Measurements from ENCODE around the gene PALLD. TPM values are rescaled to one million over a fixed set of nuclear protein-coding genes. Genes with fewer than 3 reads are reported as not detected.

Gene PALLD
- polyA plus RNA-seq, 4 donors, result 179 to 246 (median 227) TPM

DNA sequence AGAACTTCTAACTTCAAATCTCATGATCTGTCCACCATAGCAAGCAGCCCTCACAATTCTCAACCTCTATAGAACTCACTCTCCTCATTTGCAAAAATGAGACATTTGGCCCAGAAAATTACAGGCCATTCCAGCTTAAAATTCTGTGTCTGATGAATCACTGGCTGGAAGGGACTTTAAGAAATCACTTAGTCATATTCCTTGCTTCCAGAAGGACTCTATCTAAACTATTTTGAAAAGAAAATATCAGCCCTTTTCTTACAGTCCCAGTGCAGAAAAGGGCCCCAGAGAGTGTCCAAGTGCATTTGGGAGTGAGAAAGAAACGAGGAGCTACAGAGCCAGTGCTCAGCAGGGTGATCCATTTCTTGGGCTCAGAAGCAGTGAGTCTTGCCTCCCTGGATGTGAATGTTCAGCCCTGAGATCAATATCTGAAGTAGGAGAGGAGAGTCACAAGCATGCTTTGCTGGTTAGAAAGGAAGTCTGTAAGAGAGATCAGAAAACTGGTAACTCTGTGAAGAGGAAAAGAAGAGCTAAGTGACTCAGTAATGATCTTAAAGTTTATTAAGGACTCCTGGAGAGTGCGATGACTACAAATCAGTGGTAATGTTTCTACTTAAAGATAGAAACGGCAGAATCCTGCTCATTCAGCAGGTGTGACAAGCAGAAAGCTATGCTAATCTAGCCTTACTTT is 139.8 kb downstream of the PALLD start:
- DNase-seq (ENCODE audit: low read depth in 4 of 4, low spot score in 3 of 4), result no peak

DNA sequence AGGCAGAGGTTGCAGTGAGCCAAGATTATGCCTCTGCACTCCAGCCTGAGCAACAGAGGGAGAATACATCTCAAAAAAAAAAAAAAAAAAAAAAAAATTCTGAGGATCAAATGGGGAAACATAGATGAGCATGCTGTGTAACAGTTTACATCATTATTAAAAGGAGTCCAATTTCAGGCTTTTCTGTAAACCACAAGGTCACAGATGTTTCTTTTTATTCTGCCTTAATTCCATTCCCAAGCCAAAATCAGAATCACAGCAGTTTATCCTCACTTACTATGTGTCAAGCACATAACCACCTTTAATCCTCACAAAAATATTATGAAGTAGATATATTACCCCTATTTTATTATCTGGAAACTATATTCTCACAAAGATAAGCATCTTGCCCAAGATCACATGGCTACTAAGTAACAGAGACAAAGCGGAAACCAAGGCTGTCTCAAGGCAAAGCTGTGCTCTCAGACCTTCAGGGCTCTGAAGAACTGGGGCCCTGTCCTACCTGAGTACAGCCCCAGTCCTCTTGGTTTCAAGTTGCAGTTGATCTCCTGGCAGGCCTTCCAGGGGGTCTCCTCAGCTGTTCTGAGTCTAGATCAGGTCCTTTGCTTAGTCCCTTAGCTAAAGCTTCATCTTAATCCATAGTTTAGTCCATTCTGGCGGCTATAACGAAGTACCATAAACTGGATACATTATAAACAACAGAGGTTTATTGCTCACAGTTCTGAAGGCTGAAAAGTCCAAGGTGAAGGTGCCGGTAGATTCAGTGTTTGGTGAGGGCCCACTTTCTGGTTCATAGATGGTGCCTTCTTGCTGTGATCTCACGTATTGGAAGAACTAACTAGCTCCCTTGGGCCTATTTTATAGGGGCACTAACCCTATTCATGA is 141.3 kb downstream of the PALLD start:
- no peak for DNase-seq (ENCODE audit: low read depth in 4 of 4, low spot score in 3 of 4)

DNA sequence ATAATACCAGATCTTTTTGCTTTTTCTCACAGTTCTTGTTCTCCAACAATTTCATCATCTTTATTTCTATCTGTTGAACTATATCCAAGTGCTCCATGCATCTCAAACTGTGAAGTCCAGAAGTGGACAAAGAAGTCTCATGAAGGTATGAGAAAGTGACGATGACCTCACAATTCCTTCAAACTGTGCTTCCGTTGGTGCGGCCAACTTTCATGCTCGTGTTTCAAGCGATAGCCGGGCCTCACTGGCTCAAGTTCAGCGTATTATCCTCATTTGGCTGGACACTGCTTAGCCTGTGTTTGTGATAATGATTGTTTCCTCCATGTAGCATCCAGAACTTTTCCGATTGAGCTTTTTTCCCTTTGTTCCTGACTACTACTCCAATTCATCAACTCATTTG is 143.1 kb downstream of the PALLD start:
- no peak for DNase-seq (ENCODE audit: low read depth in 4 of 4, low spot score in 3 of 4)

DNA sequence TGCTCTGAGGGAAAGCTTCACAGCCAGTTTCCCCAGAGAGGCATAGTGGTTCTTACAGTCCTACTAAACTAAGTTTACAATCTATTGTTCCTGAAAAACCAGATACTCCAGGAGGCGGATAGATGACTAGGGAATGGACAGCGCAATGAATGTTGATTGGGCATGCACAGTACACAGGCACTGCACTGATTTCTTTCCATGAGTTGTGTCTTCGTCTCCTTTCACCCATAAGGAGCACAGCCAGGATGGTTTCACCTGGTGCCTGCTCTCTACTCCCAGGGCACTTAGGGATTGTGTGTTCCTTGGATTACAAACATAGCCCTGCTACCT is 144.9 kb downstream of the PALLD start:
- DNase-seq (ENCODE audit: low read depth in 4 of 4, low spot score in 3 of 4), result no peak

DNA sequence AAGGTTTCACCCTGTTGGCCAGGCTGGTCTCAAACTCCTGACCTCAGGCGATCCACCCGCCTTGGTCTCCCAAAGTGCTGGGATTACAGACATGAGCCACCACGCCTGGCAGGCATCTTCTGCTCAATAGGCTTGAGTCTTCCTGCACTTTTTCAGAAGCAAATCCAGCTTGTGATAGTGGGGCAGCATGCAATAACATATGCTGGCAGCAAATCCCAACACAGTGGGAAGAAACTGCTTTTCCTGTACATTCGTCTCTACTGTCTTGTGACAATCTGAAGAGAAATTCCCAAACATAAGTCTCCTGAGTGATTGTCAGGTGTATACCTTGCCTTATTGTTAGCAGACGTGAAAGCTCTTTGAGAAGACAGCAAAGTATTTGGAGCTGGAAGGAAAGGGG is 145.7 kb downstream of the PALLD start:
- DNase-seq (ENCODE audit: low read depth in 4 of 4, low spot score in 3 of 4), result no peak

DNA sequence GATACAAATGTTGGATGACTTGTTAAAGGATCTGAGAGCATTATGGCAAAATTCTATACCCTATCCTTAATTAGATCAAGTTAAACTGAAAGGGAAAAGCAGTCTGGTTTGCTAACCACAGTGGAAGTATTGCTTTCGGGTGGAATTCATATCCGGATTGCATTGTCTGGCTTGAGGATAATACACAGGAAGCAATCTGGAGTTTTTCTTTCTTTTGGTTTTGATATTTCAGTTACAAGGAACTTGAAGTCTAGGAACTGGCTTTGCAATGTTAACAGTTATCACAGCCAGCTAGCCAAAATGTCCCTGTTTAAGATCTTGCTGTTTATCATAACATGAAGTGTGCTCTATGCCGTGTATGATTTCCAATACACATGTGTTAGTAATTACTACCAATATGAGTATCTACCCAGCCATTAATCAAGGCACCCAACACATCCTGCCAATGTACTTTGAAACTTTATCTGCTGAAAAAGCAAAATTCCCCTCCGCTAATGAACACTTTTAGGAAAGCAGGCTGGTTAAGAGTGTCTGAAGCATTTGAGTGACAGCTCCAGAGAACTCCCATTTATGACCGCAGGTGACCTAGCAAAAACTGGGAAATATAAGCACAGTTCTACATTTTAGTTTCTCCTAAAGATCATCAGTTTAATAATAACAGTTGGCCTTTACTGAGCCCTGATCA is 146.4 kb downstream of the PALLD start:
- no peak for DNase-seq (ENCODE audit: low read depth in 4 of 4, low spot score in 3 of 4)

DNA sequence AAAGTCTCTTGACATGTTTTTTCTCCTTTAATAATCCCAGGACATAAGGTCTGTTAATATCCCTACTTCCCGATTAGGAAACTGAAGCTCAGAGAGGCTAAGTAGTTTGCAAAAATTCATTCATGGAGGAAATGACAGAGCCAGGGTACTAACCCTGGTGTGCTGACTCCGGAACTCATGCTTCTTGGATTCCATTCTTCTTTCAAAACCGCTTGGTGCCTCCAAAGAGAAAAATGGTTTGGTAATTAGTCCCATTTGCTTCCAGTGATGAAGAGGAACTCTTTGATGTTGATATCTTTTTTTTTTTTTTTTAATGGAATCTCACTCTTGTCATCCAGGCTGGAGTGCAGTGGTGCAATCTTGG is 146.9 kb downstream of the PALLD start:
- DNase-seq (ENCODE audit: low read depth in 4 of 4, low spot score in 3 of 4), result no peak

DNA sequence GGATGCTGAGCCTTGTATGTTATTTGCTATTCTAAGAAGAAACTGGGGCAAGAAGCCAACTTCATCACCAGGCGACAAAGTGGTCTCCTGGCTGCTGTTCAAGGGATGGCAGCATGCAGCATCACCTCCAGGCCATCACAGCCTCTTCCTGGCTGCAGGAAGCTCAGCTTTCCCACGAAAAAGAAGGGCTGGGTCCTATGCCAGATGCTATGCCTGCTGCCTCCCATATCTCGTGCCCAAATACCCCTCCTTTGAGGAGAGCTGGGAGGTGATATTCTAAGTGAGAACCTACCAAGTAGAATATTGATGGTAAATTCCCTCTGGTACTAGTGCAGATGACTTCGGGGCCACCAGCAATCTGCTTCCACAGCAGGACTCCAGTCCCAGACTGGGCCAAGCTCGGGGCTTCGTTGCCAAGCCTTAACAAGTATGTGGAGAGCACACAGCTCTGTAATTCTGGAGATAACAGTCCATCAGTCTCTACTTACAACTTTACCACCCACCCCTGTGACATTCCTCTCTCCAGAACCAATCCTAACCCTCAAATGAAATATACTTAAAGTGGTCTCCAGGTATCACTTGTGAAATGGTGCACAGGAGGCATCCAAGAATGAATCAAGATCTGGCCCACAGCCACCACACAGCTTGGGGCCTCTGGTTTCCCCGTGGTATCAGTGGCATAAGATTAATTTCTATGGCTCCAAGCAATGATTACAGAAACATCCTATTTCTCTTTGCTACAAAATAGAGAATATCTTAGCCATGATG is 149.3 kb downstream of the PALLD start:
- no peak for DNase-seq (ENCODE audit: low read depth in 4 of 4, low spot score in 3 of 4)

DNA sequence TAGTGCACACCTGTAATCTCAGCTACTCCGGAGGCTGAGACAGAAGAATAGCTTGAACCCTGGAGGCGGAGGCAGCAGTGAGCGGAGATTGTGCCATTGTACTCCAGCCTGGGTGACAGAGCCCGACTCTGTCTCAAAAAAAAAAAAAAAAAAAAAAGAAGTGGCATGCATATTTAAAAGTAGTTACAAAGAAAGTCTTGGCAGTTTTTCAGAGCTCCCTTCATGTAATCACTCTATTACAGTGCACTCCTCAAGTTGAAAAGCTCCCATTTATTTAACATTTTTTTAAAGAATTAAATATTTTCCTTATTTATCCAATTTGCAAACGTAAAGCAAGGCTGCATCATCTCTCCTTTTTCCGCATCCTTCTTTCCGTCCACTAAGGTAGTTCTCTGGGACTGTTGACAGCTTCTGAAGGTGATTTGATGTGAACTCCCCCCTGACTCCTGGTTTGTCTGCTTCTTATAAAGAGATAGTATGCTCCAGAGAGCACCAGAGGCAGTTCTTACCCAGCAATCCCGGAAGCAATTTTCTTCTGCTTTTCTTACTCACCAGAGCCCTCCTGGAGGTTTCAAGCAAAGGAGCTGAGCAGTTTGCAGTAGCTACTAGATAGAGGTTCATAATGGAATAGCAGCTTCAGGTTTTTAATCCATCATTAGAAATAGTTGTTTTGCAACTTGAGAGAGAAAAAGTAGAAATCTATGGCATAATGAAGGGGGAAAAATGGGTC is 151.0 kb downstream of the PALLD start:
- DNase-seq (ENCODE audit: low read depth in 4 of 4, low spot score in 3 of 4), result no peak

DNA sequence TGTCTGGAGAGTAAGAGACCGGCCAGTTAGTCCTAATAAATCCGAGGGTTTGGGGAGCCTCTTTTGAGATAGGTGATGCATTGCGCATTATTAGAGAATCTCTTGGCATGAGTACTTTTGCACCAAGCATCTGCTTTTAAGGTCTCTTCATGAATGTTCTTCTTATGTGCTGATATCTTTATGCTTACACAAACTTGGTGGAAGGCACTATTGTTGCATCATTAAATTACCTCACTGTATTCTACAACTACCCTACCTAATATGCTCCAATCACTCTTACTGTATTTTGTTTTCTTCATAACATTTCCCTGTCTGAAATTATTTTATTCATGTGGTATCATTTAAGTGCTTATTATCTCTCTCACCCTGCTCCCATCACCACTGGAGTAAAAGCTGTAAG is 151.6 kb downstream of the PALLD start:
- no peak for DNase-seq (ENCODE audit: low read depth in 4 of 4, low spot score in 3 of 4)

DNA sequence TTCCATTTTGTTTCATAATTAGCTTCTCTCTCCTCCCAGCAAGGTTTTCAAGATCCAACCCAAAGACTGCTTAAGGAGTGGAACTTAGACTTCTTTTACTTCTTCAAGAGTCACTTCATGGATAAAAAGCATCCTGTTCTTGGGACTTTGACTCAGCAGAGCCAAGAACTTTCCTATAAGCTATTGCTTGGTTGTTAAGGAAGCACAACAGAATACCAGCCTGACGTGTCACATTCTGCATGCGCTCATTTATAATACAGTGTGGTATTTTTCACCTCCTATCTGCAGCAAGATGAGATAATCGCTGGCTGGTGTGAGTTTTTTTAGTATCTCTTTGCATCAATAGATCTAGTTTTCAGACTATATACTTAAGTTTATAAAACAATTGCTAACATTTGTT is 152.1 kb downstream of the PALLD start:
- DNase-seq (ENCODE audit: low read depth in 4 of 4, low spot score in 3 of 4), result no peak

DNA sequence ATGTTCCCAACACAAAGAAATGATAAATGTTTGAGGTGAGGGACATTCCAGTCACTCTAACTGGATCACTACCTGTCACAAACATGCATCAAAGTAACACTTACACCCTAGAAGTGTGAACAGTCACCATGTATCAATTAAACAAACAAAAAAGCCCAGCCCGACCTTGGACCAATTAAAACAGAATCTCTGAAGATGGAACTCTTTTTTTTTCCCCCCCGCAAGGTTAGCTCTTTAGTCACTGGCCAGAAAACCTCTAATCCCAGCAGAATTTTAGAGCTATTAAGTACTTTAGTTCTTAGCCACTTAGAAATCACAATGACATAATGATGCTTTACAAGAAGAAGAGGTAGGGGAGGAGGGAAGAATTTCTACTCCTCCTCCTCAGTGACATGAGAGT is 154.5 kb downstream of the PALLD start:
- no peak for DNase-seq (ENCODE audit: low read depth in 4 of 4, low spot score in 3 of 4)

DNA sequence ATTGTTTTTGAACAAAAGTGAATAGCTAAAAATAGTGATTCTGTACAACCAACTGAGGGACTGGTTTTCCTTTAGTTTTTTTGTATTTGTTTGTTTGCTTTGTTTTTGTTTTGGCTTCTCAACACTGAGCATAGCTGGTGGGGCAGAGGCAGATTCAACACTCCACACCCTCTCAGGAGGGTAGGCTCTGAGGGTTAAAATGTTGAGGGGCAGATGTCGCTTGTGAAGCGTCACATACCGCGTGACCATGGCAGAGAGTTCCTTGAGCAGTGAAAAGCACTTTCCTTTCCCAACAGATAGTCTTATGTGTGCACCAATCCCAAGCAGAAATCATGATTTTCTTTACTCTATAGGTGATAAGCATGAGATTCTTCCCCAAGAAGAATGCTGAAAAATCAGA is 155.0 kb downstream of the PALLD start:
- DNase-seq (ENCODE audit: low read depth in 4 of 4, low spot score in 3 of 4), result no peak

DNA sequence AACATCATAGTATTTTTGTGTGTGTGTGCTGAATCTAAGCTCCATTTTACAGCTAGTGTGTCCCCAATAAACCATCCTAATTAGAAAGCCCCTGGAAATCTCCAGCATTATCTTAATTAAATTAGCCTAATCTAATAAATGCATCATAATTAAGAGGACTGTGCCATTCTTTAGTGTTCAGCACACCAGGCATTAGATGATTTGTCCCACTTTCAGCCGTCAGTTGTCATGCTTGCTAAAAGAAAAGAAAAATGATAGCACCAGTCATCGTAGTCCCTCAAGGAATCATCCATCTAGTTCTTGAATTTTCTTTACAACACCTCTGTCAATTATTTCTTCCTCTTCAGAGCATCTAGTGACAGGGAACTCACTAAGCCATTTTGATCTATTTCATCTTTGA is 155.9 kb downstream of the PALLD start:
- DNase-seq (ENCODE audit: low read depth in 4 of 4, low spot score in 3 of 4), result no peak

DNA sequence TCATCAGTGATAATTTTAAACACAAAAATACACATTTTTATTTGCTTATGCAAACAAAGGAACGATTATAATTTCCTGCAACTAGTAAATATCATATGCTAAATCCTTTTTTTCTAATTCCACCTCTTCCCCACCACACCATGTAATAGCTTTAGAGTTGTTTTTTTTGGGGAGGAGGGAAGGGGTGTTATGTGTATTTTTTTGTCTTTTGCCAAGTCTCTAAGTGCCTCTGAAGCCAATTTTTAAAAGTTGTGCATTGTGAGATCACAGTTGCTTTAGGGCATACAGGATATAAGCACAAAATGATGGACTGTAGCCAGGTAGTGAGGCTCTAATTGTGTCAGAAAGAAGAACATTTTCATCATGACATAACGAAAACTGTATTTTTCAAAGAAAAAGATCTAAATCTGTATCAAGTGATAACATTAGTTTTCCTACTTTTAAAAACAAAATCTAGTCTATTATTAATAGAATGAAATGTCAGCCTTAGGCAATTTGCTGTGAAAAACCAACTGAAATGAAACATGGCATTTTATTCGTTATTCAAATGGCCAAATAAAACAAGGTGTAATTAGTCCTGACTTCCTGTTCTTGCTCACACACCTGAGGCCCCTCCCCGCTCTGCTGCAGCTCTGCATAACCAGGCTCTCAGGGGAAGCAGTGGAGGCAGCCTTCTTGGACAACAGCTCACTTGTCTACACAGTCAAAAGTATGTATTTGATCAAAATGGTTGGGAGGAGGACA is 157.4 kb downstream of the PALLD start:
- DNase-seq (ENCODE audit: low read depth in 4 of 4, low spot score in 3 of 4), result no peak

DNA sequence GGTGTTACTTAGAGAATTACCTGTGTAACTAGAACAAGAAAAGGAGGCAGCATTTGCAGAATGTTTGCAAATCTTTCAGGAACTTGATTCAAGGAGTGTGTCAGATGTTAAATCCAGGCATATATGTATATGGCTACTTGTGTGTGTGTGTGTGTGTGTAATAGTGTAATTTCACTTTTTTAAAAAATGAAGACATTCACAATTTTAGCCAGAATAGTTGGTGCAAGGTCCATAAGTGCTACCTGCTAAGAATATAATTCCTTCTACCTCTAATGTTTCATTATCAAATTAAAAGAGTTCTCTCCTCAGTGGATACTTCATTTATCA is 158.0 kb downstream of the PALLD start:
- DNase-seq (ENCODE audit: low read depth in 4 of 4, low spot score in 3 of 4), result no peak

DNA sequence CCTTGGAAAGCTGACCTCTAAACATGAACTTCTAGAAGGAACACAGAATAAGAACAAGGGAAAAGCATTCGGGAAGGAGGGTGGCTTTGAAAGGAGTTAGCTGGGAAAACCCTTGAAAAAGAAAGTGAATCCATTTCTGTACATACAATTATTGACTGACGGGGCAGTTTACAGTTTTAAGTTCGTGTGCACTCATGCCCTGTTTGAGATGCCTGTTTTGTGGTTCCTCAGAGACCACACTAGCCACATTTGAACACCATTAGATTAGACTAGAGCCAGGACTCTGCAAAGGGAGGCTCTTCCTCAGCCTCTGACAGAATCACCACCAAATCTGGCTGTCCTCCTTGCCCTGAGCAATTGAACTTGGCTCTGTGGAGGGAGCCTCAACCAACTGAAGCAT is 158.3 kb downstream of the PALLD start:
- DNase-seq (ENCODE audit: low read depth in 4 of 4, low spot score in 3 of 4), result no peak

DNA sequence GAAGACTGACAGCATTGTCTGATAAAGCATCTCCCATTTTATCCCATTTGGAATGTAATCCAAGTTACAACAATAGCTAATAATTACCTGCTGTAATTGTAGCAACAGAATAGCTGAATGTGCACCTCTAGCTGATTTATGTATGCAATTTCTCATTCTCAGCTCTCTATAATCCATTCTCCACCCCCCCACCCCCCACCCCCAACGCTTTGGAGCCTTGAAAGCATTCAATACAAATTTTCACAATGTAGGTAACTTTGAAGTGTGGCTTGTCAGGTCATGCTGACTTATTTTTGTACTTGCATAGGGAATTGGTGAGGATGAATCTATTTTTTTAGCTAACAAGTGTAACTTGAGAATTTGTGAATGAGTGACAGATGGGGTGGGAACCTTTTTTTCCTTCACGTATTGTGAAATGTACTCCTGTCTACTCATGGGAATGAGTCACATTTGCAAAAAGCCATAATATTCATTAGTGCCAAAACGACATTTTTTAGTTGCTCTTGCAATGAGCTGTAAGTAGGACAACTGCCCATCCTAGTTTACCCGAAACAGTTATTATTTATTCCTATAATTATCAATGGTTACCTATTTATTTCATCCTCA is 159.3 kb downstream of the PALLD start:
- no peak for DNase-seq (ENCODE audit: low read depth in 4 of 4, low spot score in 3 of 4)

DNA sequence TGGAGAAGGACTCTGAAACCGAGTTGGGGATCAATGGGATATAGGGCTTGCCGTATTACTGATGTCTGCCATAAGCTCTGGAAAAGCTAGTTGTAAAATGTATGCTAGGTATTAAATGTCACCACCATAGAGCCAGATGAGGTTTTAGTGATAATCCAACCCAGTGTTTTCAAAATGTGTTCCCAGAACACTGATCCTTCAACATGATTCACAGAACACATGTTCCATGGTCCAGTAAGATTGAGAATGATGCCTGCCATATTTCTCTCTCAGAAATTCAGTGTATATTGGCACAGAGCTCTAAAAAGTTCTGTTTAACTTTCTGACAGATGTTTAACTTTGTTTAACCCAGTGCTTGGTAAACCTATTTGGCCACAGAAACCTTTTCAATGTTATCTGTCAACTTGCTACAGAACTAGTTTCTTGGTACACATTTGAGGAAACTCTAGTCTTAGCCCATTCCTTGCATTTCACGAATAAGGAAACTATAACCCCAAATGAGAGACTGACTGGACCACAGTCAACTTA is 160.2 kb downstream of the PALLD start:
- no peak for DNase-seq (ENCODE audit: low read depth in 4 of 4, low spot score in 3 of 4)
